Vagina (tissue), 2 donors: ENCODE data around the gene KIRREL3. TPM values are rescaled to one million over a fixed set of nuclear protein-coding genes. Genes with fewer than 3 reads are reported as not detected.

Source experiments
- DNase-seq, 2 donors: peaks; one replicate each; pipeline ENCODE4 v3.0.0-alpha.2; 2017; ENCODE audit errors: extremely low spot score in 2 of 2
- H3K27ac ChIP-seq: fragments of 200-600 bp; sonication (generic); one replicate; pipeline ENCODE4 v1.5.1; 2019
- H3K27me3 ChIP-seq: fragments of 200-600 bp; sonication (generic); one replicate; pipeline ENCODE4 v1.5.1; 2019
- H3K36me3 ChIP-seq, 2 donors: fragments of 200-600 bp; sonication (generic); one replicate each; pipeline ENCODE4 v1.5.1; 2017 to 2019
- H3K4me1 ChIP-seq: fragments of 200-600 bp; sonication (generic); one replicate; pipeline ENCODE4 v1.5.1; 2019
- H3K4me3 ChIP-seq, 2 donors: fragments of 200-600 bp; sonication (generic); 1 replicate in 1 of 2; 2 replicates in 1 of 2; pipeline ENCODE4 v1.5.1; 2016 to 2019
- H3K9me3 ChIP-seq: fragments of 200-600 bp; sonication (generic); one replicate; pipeline ENCODE4 v1.5.1; 2019
- CTCF ChIP-seq, 3 experiments: fragments of 450-650 bp in 2 of 3; fragments of 200-600 bp in 1 of 3; sonication (generic) in 1 of 3; IDR thresholded peaks; one replicate each; pipeline ENCODE4 v1.5.1; 2017 to 2019; ENCODE audit warnings: antibody characterized with exemption in 3 of 3, mild to moderate bottlenecking in 2 of 3, moderate library complexity in 2 of 3
- POLR2A ChIP-seq, 2 donors: fragments of 450-650 bp; IDR thresholded peaks; one replicate each; pipeline ENCODE4 v1.6.1; 2017; ENCODE audit warnings: antibody characterized with exemption in 2 of 2, mild to moderate bottlenecking in 2 of 2, moderate library complexity in 2 of 2
- POLR2AphosphoS5 ChIP-seq, 2 donors: sonication (generic); formaldehyde crosslinking; IDR thresholded peaks; one replicate each; pipeline ENCODE4 v1.9.0; 2017; ENCODE audit warnings: antibody characterized with exemption in 2 of 2, mild to moderate bottlenecking in 2 of 2, low read depth in 1 of 2; ENCODE audit not compliant: insufficient read depth in 1 of 2
- intact Hi-C: fragments of 100-400 bp; cut with DNase I; formaldehyde crosslinking; loops from one replicate; pipeline ENCODE4 v1.15.1; 2023
- total RNA-seq: library from RNA; depleted of rRNA; stranded (reverse); fragments of >200 nt; gene quantifications from one replicate; pipeline ENCODE4 v1.2.3, GENCODE V29; 2016

The KIRREL3 gene
- total RNA-seq, 1 donor from 2014 or later: not detected

GRCh38 chr11:126438691-126439090 lies 561.9 kb downstream of the KIRREL3 start:
- Histone ChIP-seq H3K27ac (no peak overlapping the region), H3K27me3 (no peaks in the 10 kb centered on the region), H3K4me1 (peaks cover 7% of the 10 kb centered on the region), H3K4me3 (no peak overlapping the region), H3K36me3 (no peaks in the 10 kb centered on the region), H3K9me3 (no peaks in the 10 kb centered on the region)
- TF ChIP-seq CTCF (IDR thresholded peaks at IDR 0.05) (no peak), POLR2A (IDR thresholded peaks at IDR 0.05) (no peak), POLR2AphosphoS5 (IDR thresholded peaks at IDR 0.05; ENCODE audit: insufficient read depth in 1 of 2, low read depth in 1 of 2) (no peak)
- intact Hi-C loops: no loop called here
- DNase-seq: no peak

- Histone ChIP-seq H3K4me1 (peaks cover 9% of the 10 kb centered on the region), H3K9me3 (no peaks in the 10 kb centered on the region), H3K4me3 (no peak overlapping the region), H3K27me3 (no peaks in the 10 kb centered on the region), H3K36me3 (no peaks in the 10 kb centered on the region), H3K27ac (no peak overlapping the region)
- TF ChIP-seq CTCF (IDR thresholded peaks at IDR 0.05) (no peak), POLR2A (IDR thresholded peaks at IDR 0.05) (no peak), POLR2AphosphoS5 (IDR thresholded peaks at IDR 0.05; ENCODE audit: insufficient read depth in 1 of 2, low read depth in 1 of 2) (no peak)
- DNase-seq: no peak
- intact Hi-C loops: no loop called here
These were observed 562.3 kb downstream of the KIRREL3 start for GRCh38 chr11:126438272-126438671.

DNA sequence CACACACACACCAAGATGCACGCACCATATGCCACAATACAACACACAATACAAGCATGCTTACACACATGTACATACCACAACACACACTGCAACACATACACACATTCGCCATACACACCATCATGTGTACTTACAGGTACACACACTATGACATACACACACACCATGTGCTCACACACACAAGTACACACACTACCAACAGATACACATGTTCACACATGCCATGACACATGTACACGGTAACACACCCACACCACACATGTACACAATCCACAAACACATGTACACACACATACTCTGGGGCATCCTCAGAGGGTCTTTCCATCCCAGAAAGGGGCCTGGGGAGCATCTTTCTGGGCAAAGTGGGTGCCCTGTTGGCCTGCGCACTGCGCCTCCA lies 562.8 kb downstream of the KIRREL3 start:
- no peaks in the 10 kb centered on the region for H3K36me3 ChIP-seq
- no peaks in the 10 kb centered on the region for H3K27me3 ChIP-seq
- TF ChIP-seq POLR2AphosphoS5 (IDR thresholded peaks at IDR 0.05; ENCODE audit: insufficient read depth in 1 of 2, low read depth in 1 of 2) (no peak), CTCF (IDR thresholded peaks at IDR 0.05) (no peak), POLR2A (IDR thresholded peaks at IDR 0.05) (no peak)
- H3K4me3 ChIP-seq: no peak overlapping the region
- intact Hi-C loops: no loop called here
- no peak overlapping the region for H3K27ac ChIP-seq
- no peaks in the 10 kb centered on the region for H3K9me3 ChIP-seq
- DNase-seq: no peak
- peaks cover 14% of the 10 kb centered on the region for H3K4me1 ChIP-seq

GRCh38 chr11:126436209-126436755 lies 564.3 kb downstream of the KIRREL3 start:
- TF ChIP-seq POLR2AphosphoS5 (IDR thresholded peaks at IDR 0.05; ENCODE audit: insufficient read depth in 1 of 2, low read depth in 1 of 2): no peak
- no peak for TF ChIP-seq POLR2A (IDR thresholded peaks at IDR 0.05)
- no peak for TF ChIP-seq CTCF (IDR thresholded peaks at IDR 0.05)
- H3K27me3 ChIP-seq: no peaks in the 10 kb centered on the region
- no peak for DNase-seq
- intact Hi-C loops: no loop called here
- peaks cover 28% of the 10 kb centered on the region for H3K4me1 ChIP-seq
- H3K36me3 ChIP-seq: no peaks in the 10 kb centered on the region
- H3K9me3 ChIP-seq: no peaks in the 10 kb centered on the region
- H3K4me3 ChIP-seq: no peak overlapping the region
- no peak overlapping the region for H3K27ac ChIP-seq

DNA sequence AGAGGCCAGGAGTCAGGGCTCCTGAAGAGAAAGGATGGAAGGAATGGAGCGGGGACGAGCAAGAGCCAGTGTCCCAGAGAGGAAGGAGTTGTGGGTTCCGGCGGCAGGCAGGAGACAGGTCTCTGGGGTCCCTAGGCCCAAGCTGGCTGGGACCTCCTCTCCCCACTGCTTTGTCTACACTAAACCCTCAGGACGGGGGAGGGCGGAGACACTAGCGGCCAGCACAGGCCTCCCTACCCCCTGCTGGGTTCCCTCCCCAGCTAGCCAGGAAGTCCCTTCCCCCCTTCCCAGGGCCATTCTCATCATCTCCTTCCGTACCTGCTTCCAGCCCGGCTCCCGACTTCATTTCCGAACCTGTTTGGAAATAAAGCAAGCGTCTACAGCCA lies 565.6 kb downstream of the KIRREL3 start:
- Histone ChIP-seq H3K4me3 (no peak overlapping the region), H3K27me3 (no peaks in the 10 kb centered on the region), H3K36me3 (no peaks in the 10 kb centered on the region), H3K9me3 (no peaks in the 10 kb centered on the region), H3K4me1 (peaks cover 24% of the 10 kb centered on the region), H3K27ac (no peak overlapping the region)
- no peak for DNase-seq
- TF ChIP-seq POLR2A (IDR thresholded peaks at IDR 0.05): no peak
- no peak for TF ChIP-seq CTCF (IDR thresholded peaks at IDR 0.05)
- TF ChIP-seq POLR2AphosphoS5 (IDR thresholded peaks at IDR 0.05; ENCODE audit: insufficient read depth in 1 of 2, low read depth in 1 of 2): no peak
- intact Hi-C loops: no loop called here
